ENCODE measurements around the gene FBP2. TPM values are rescaled to one million over a fixed set of nuclear protein-coding genes. Genes with fewer than 3 reads are reported as not detected.

Gene FBP2
- total RNA-seq (2014; rRNA removed; shearing (Covaris generic)): 0.17 and 0.41 TPM in 2 replicates

DNA sequence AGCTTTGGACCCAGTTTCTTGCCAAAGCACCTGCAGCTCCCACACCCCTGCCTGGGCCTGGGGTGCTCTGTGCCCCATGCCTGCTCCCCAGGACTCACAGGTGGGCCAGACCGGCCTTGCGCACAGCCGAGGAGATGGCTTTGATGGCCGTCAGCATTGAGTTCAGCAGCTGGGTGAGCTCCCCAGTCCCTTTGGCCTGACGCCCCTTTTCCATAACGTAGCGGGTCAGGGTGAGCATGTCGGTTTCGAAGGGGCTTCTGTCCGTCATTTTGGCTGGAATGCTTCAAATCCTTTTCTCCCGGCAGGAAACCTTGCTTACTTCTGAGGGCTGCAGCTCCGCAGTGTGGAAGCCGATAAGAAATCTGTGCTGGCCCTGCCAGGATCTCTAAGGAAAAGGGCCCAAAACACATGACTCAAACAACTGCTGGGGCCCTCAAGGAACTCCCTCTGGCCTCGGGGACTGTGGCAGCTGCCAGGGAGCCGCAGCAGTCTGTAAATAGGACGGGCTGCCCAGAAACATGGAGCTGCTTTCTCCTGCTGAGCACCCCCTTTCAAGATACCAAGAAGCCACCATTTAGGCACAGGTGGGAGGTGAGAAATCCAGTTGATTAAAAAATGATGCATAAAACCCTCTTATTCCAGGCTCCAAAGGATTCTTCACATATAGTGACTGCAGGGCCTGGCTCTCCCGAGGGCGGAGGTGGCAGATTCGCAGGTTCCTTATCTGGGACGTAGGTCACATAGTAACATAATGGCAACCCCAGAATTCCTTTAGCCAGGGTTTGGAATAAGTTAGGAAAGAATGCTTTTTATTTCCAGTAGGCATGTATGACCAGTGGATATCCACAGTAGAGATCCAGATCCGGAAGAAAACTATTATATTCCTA is at the start of gene FBP2:
Gene FBP2 (minus strand): TSS at position 366 of the 887 bp plus-strand sequence. CDS start 98 bp downstream, at position 268.
- DNase-seq (ENCODE audit: low spot score): no peak

DNA sequence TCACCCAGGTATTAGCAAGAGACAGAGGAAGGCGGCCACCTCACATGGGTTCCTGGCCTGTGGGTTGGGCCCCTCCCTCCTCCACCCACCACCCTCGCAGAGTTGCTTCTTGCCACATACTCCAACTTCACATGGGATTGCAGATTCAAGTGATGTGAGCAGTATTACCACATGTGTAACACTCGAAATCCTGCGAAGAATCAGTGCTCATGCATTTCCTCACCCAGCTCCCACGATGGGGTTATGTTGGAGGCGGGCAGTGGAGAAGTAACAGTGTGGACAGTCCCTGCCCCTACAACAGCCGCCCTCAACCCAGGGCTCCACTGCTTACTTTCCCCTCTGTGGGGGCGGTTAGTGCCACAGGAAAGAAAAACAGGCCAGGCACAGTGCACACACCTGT is 49.6 kb upstream of the FBP2 start:
- DNase-seq (ENCODE audit: low spot score): no peak

DNA sequence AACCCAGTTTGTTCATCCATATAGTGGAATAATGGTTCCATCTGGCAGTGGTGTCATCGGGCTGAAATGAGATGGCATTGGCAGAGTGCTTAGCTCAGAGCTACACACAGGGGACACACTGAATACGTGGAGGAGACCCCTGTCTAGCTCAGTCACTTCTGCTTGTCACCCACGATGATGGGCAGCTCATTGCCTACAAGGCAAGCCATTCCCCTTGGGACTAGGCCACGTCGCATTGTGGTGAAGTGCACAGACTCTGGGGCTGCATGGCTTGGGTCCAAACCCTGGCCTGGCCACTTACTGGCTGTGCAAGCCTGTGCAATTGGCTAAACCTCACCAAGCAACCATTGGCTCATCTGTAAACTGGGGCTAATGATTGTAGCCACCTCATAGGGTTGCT is 48.9 kb upstream of the FBP2 start:
- DNase-seq (ENCODE audit: low spot score): no peak

GRCh38 chr9:94639999-94640376 is 46.4 kb upstream of the FBP2 start:
- DNase-seq (ENCODE audit: low spot score): no peak

GRCh38 chr9:94639061-94639998 is 45.7 kb upstream of the FBP2 start, which contains the start of gene FBP1:
FBP1 (minus strand) TSS chr9:94639518; CDS start chr9:94639310, 208 bp downstream.
- DNase-seq (ENCODE audit: low spot score): no peak

DNA sequence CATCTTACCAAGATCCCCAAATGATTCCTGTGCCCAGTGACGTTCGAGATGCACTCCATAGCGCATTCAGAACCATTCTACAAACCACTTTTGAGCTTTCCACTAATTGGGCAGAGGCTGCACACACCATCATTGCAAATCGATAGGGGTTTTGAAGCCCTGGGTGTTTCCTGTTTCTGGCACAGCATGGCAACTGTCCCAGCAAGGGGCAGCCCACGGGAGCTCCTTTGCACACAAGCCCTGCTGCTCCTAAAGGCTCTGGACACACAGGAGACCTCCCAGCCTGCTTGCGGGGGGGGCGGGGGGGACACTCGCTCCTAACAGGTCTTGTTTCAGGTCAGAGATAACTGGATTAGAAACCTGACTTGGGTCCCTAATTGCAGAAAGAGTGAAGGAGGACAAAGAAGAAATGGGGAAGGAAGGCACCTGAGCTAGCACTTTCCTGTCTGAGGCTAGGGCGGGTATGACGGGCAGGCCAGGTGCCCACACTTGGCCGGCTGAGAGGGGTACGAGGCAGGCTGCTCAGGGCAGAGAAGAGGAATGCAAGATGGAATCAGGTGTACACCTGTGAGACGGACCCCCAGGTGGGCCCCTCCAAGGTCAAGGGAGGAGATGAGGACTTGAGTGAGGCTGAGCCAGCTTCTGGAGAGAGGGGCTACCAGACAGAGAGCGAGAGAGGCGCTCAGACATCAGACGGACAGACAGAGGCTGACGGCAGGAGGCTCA is 44.9 kb upstream of the FBP2 start:
- DNase-seq (ENCODE audit: low spot score): no peak

DNA sequence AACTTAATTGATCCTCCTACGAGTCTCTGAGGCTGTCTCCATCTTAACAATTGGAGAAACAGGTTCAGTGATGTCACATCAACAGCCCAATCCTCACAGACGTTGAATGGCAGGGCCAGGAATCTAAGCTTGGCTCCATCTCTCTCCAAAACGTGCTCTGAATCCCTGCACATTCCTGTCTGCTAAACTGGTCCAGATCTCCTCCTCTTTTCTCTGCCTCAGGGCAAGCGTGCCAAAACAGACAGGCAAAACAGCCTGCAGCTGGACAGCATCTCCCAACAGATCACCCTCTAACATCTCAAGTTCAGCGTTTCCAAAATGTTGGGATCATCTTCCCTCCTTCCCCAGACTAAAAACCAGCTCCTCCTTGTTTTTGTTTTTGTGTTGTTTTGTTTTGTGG is 39.1 kb upstream of the FBP2 start:
- no peak for DNase-seq (ENCODE audit: low spot score)

DNA sequence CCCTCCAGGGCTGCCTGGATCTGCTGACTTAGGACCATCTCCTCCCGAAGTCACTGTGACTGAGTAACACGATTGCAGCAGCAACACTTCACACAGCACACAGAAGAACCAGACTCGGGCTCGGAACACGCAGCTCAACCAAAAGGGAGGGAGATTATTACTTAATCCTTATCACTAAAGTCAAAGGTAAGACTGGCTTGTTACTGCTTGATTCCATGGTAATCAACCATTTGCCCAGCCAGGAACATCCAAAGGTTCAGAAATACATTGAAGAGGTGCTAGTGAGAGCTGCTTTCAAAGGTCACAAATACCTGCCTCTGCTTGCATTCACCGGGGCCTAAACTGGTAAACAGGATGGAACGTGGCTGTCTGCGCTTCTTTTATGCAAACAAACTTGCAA is 38.0 kb upstream of the FBP2 start:
- DNase-seq (ENCODE audit: low spot score): no peak

- no peak for DNase-seq (ENCODE audit: low spot score)
Observed at GRCh38 chr9:94630833-94631232, 37.2 kb upstream of the FBP2 start.

DNA sequence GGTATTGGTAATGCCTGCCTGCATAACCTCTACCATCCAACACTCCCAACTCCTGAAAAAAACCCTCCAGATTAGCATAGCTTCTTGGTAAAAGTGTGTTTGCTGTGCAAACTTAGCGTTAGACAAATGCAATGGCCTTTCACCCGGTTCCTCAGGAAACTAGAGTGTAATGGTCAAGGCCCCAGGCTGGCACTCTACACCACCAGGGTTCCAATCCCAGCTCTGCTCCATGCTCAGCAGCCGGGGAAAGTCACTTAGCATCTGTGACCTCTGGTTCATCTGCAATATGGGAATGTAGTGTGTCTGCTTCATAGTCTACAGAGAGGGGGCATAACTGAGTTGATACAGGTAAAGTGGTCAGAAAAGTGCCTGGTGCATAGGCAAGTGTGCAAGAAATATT is 36.7 kb upstream of the FBP2 start:
- no peak for DNase-seq (ENCODE audit: low spot score)

DNA sequence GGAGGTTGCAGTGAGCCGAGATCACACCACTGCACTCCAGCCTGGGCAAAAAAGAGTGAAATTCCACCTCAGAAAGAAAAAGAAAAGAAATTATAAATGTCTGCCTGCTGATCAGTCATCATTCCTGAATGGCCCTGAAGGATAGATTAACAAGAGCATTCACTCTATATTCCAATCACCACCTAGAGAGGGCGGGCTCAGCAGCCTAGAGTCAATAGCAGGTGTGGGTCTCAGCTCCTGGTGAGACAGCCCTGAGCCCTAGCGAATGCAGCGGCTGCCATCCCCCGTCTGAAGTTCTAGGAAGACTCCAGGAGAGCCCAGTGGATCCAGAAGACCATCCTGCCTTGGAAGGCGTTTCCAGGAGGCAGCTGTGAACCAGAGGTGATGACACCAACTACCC is 33.7 kb upstream of the FBP2 start:
- DNase-seq (ENCODE audit: low spot score): no peak

DNA sequence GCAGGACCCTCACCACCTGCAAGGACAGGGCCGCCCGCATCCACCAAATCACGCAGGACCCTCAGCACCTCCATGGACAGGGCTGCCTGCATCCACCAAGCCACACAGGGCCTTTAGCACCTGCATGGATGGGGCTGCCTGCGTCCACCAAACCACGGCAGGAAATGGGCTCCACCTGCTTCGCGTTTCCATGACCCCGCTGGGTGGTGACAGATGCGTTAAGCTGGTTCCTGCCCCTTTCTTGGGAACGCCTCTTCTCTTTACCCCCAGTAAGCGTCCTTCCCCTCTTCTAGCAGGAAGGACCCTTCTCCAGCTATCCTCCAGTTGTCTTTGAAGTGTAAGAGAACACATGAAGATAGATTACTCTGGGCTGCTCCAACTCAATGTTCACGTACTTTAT is 32.2 kb upstream of the FBP2 start:
- DNase-seq (ENCODE audit: low spot score): no peak

DNA sequence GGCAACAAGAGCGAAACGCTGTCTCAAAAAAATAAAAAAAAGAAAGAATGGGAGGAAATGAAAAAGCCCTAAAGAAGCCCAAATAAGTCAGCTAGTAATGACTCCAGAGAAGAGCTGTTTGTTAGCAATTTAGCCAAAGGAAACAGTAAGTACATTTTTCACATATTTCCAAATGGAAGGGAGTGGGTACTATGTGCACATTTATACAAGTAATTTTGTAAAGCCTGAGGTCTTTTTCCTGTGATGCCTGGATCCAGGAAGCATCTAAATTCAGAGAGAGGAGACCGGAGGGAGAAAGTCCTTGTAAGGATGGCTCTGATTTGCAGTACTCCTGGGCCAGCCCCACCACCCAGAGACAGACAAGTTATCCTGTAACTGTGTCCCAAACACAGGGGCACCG is 31.0 kb upstream of the FBP2 start:
- DNase-seq (ENCODE audit: low spot score): no peak

DNA sequence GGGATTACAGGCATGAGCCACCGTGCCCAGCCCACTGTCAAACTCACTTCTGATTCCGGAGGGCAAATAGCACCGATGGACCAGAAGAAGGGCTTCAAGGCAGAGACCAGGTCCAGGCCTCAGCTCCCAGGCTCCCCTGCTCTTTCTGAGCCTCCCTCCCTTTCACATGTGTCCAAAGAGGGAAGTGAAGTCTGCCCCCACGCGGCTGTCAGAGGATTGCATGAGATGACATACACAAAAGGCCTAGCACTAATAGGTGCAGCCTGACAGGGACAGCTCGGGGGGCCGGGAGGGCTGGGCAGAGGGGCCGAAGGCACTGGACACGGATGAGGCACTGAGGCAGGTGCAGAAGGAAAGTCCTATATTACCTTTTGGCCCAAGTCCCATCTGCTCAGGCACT is 29.6 kb upstream of the FBP2 start:
- DNase-seq (ENCODE audit: low spot score): peak; percentile 47

DNA sequence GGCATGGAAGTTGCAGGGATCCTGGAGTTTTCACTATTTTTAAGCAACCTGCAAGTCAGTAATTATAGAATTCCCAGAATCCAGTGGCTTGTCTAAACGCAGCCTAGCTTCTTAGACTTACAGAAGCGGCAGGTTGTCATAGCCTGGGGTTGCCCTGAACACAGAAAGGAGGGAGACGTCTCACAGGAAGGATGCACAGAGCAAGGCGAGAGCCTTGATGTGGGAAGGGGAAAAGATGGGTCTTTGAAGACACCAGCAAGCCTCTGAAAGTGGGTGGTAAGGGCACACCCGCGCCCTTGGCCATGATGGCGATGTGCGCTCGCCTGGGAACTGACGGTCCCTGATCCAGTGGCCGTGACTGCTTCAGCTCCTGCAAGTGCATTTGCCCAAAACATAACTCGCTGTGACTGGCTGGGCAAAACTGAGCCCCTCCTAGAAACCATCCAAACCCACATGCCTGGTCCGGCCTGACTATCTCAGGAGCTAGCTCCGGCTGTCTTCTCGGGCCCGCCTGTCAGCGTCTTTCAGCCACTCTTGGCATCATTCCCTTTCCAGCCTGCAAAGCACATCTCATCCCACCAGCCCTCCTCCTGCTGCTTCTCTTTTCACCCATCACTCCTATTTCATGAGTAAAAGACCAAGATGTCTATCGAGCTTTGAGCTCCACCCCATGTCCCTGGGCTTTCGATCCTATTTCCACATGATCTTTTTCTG is 28.6 kb upstream of the FBP2 start:
- no peak for DNase-seq (ENCODE audit: low spot score)

DNA sequence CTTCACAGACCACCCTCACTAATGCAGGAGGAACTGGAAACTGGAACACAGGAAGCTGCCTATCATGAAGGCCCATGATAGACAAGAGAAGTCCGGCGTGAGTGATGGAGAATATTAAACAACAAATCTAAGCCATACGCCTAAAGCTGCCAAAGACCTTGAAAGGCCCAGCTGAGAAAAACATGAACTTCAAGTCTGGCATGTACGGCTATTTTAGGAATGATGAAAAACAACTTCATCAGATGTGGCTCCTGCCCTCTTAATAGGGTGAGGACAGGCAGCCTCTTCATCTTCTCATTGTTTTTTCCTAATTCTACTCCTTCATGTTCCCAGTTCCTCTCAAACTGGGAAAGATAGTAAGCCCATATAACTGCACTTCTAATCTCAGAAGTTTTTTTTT is 25.4 kb upstream of the FBP2 start:
- DNase-seq (ENCODE audit: low spot score): no peak

DNA sequence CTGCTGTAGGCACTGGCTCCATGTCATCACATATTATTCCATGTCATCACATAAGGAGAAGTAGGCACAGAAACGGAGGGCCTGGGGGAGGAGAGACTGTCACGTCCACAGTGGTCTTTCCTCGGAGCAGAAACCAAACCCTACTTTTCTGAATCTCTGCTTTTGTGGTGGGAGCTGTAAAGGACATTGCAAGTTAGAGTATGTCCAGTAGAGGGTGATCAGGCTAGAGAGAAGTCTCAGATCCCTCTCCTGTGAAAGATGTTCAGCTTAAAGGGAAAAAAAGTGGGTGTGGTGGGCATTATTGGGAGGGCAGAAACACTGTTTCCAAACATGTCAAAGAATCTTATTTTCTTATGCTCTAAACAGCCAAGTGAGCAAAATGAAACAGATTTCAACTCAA is 19.4 kb upstream of the FBP2 start:
- DNase-seq (ENCODE audit: low spot score): no peak

DNA sequence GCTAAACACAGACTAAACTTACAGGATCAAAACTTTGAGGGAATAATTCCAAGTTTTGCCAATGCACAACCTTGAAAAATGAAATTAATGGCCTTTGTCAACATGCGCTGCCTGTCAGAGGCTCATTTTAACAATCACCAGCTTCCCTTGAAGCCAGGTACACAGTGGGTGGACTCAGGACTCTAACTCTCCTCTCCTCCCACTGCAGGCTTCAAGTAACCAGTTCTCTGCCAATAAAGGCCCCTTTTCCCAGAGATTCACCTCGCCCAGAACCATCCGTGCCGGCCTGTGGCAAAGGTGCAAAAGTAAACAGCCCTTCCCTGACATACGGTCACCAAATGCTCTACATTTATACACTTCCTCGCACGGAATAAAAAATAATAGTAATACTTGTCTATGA is 18.4 kb upstream of the FBP2 start:
- DNase-seq (ENCODE audit: low spot score): no peak

DNA sequence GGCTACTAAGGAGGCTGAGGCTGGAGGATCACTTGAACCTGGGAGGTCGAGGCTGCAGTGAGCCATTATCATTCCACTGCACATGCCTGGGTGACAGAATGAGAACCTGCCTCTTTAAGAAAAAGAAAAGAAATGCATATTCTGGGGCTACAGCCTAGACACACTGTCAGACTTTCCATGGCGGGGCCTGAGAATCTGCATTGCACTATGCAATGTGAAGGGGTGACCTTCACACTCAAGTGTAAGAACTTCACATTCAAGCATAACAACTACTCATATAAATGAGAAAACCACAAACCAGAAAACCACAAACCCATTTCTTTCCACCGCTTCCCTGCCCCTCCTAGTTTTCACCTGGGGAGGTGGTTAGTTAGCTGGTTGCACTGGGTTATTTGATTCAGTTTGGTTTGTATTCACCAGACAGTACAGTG is 18.0 kb upstream of the FBP2 start:
- DNase-seq (ENCODE audit: low spot score): no peak

- no peak for DNase-seq (ENCODE audit: low spot score)
Observed at GRCh38 chr9:94610181-94610606, 16.6 kb upstream of the FBP2 start.

DNA sequence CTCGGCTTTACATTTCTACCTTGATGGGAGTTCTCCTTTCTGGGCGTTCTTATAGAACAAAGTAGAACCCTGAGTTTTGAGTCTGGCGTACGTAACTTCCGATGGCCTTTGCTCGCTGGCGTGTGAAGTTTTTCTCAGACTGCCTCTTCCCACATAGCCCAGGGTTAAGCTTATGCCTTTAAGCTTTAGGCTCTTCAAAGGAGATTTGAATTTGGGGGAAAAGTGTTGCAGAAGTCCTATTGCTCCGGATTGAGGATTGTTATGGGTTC is 13.7 kb upstream of the FBP2 start:
- DNase-seq (ENCODE audit: low spot score): no peak

Data from H4 (cell line).